ENCODE data around the gene CNOT2.

- TF ChIP-seq CTCF (conservative IDR thresholded peaks at IDR 0.05; ENCODE audit: low read depth, low read length) (no peak), EZH2phosphoT487 (IDR thresholded peaks at IDR 0.05; ENCODE audit: borderline replicate concordance, low read length) (no peak), EZH2 (IDR thresholded peaks at IDR 0.05; ENCODE audit: low read length, unreplicated experiment) (no peak)
Measured at GRCh38 chr12:70321191-70321590, 78.0 kb downstream of the CNOT2 start.
